Endothelial cell (in vitro differentiated cells): Measurements from ENCODE around the gene ADGRA1. TPM values are rescaled to one million over a fixed set of nuclear protein-coding genes. Genes with fewer than 3 reads are reported as not detected.

Experiments used
- DNase-seq: peaks from one replicate; pipeline ENCODE4 v3.0.0; 2021; ENCODE audit warnings: low spot score
- H3K27ac Mint-ChIP-seq: one replicate; pipeline ENCODE4 v1.8.0; 2021; ENCODE audit warnings: mixed read lengths, inconsistent platforms; ENCODE audit not compliant: unreplicated experiment
- H3K27me3 Mint-ChIP-seq: one replicate; pipeline ENCODE4 v1.8.0; 2021; ENCODE audit warnings: mild to moderate bottlenecking, moderate library complexity, mixed read lengths, inconsistent platforms; ENCODE audit not compliant: unreplicated experiment
- H3K36me3 Mint-ChIP-seq: one replicate; pipeline ENCODE4 v1.8.0; 2021; ENCODE audit warnings: mild to moderate bottlenecking, low read depth, mixed read lengths, inconsistent platforms; ENCODE audit not compliant: unreplicated experiment
- H3K4me1 Mint-ChIP-seq: one replicate; pipeline ENCODE4 v1.8.0; 2021; ENCODE audit warnings: mild to moderate bottlenecking, mixed read lengths, inconsistent platforms; ENCODE audit not compliant: unreplicated experiment
- H3K4me3 Mint-ChIP-seq: one replicate; pipeline ENCODE4 v1.8.0; 2021; ENCODE audit warnings: mild to moderate bottlenecking, mixed read lengths, inconsistent platforms; ENCODE audit not compliant: unreplicated experiment
- H3K9me3 Mint-ChIP-seq: one replicate; pipeline ENCODE4 v1.8.0; 2021; ENCODE audit warnings: mixed read lengths, inconsistent platforms; ENCODE audit not compliant: unreplicated experiment
- CTCF ChIP-seq: fragments of 200-600 bp; sonication (generic); IDR thresholded peaks from one replicate; pipeline ENCODE4 v1.5.0; 2021; ENCODE audit warnings: antibody characterized with exemption; ENCODE audit not compliant: unreplicated experiment
- total RNA-seq: library from RNA; stranded (reverse); fragmentation: NEBNext Ultra II Directional; extraction: Animal tissue kit (Norgen Biotek cat#: 25700); gene quantifications from one replicate; pipeline ENCODE4 v1.2.1, GENCODE V29; 2021; ENCODE audit not compliant: unreplicated experiment

Gene ADGRA1
- total RNA-seq, 1 donor from 2014 or later = not detected

GRCh38 chr10:133125901-133126300 is 38.2 kb downstream of the ADGRA1 start:
- no peak overlapping the region for H3K27ac Mint-ChIP-seq
- no peak for DNase-seq
- peaks cover 2% of the 10 kb centered on the region for H3K27me3 Mint-ChIP-seq
- no peaks in the 10 kb centered on the region for H3K4me1 Mint-ChIP-seq
- no peak for TF ChIP-seq CTCF
- H3K4me3 Mint-ChIP-seq = no peak overlapping the region
- H3K36me3 Mint-ChIP-seq = peaks cover 3% of the 10 kb centered on the region
- H3K9me3 Mint-ChIP-seq = no peaks in the 10 kb centered on the region

- Mint-ChIP-seq H3K4me3 (no peak overlapping the region), H3K27ac (no peak overlapping the region), H3K4me1 (no peaks in the 10 kb centered on the region), H3K36me3 (peaks cover 3% of the 10 kb centered on the region), H3K9me3 (no peaks in the 10 kb centered on the region), H3K27me3 (peaks cover 6% of the 10 kb centered on the region)
- TF ChIP-seq CTCF = no peak
- DNase-seq = no peak
Measured at GRCh38 chr10:133126431-133127290, 38.9 kb downstream of the ADGRA1 start.

- Mint-ChIP-seq H3K27ac (no peak overlapping the region), H3K9me3 (no peaks in the 10 kb centered on the region), H3K4me1 (no peaks in the 10 kb centered on the region), H3K4me3 (no peak overlapping the region), H3K27me3 (peaks cover 6% of the 10 kb centered on the region), H3K36me3 (peaks cover 3% of the 10 kb centered on the region)
- DNase-seq = peak; percentile 52
- TF ChIP-seq CTCF = no peak
Measured at GRCh38 chr10:133127291-133128125, 39.8 kb downstream of the ADGRA1 start.

- Mint-ChIP-seq H3K27ac (no peak overlapping the region), H3K36me3 (peaks cover 3% of the 10 kb centered on the region), H3K4me1 (no peaks in the 10 kb centered on the region), H3K9me3 (no peaks in the 10 kb centered on the region), H3K4me3 (no peak overlapping the region), H3K27me3 (peaks cover 4% of the 10 kb centered on the region)
- TF ChIP-seq CTCF = no peak
- no peak for DNase-seq
Measured at GRCh38 chr10:133128126-133129070, 40.7 kb downstream of the ADGRA1 start.
